K562 (cell line): ENCODE measurements around the gene NOL12.

Experiments
- CTCF ChIP-seq, 3 experiments: IDR thresholded peaks in 2 of 3; conservative IDR thresholded peaks in 1 of 3; 2 replicates each; pipeline ENCODE4 v1.5.1; 2011 to 2012; ENCODE audit warnings: low read length in 3 of 3, mild to moderate bottlenecking in 3 of 3, control low read depth in 2 of 3, improper control_type of control experiment in 1 of 3, inconsistent platforms in 1 of 3, low read depth in 1 of 3, mixed read lengths in 1 of 3, moderate library complexity in 1 of 3; ENCODE audit not compliant: insufficient read depth in 2 of 3
- ELK1 ChIP-seq: sonication (generic); formaldehyde crosslinking; IDR thresholded peaks from 2 replicates; pipeline ENCODE4 v1.8.1; 2022; ENCODE audit warnings: missing genetic modification reagents
- MECOM ChIP-seq: fragments of 250-450 bp; sonication (Bioruptor Pico); IDR thresholded peaks from 2 replicates; pipeline ENCODE4 v1.8.0; 2022; ENCODE audit warnings: inconsistent platforms
- REST ChIP-seq, 2 experiments: fragments of 450-650 bp; formaldehyde crosslinking in 1 of 2; IDR thresholded peaks; 2 replicates each; pipeline versions ENCODE4 v1.4.0 to v1.6.1; 2014 to 2020; ENCODE audit warnings: mild to moderate bottlenecking in 2 of 2, borderline replicate concordance in 1 of 2, low read depth in 1 of 2

- TF ChIP-seq CTCF (IDR thresholded peaks at IDR 0.05 in 2 of 3, conservative IDR thresholded peaks at IDR 0.05 in 1 of 3; ENCODE audit: insufficient read depth in 2 of 3, low read depth in 1 of 3, low read length in 3 of 3) (no peak), MECOM (CRISPR knock-in tag) (no peak), REST (IDR thresholded peaks at IDR 0.05; ENCODE audit: borderline replicate concordance) (no peak), REST (CRISPR knock-in tag; IDR thresholded peaks at IDR 0.05; ENCODE audit: low read depth) (no peak), ELK1 (no peak)
Observed at GRCh38 chr22:37708580-37709444, 22.7 kb downstream of the NOL12 start.
